ENCODE measurements around the gene ANAPC5.
"Not testable (repeated sequence)": the region's sequence is repeated elsewhere in the genome, so short reads cannot be mapped to it uniquely, and the experiment has no call there.

ANAPC5 gene

DNA sequence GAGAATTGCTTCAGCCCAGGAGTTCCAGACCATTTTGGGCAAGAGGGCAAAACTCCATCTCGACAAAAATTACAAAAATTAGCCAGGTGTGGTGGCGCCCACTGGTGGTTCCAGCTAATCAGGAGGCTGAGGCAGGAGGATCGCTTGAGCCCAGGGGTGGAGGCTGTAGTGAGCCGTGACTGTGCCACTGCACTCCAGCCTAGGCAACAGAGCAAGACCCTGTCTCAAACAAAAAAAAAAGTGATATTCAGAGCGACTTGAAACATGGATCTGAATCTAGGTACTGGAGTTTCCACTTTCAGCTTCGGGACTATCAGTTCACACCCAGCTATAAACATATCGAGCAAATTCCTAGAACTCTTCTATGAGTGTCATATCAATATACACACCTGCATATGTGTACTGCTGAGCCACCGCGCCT is 31.4 kb upstream of the ANAPC5 start:
- TF ChIP-seq, protein P1, sequence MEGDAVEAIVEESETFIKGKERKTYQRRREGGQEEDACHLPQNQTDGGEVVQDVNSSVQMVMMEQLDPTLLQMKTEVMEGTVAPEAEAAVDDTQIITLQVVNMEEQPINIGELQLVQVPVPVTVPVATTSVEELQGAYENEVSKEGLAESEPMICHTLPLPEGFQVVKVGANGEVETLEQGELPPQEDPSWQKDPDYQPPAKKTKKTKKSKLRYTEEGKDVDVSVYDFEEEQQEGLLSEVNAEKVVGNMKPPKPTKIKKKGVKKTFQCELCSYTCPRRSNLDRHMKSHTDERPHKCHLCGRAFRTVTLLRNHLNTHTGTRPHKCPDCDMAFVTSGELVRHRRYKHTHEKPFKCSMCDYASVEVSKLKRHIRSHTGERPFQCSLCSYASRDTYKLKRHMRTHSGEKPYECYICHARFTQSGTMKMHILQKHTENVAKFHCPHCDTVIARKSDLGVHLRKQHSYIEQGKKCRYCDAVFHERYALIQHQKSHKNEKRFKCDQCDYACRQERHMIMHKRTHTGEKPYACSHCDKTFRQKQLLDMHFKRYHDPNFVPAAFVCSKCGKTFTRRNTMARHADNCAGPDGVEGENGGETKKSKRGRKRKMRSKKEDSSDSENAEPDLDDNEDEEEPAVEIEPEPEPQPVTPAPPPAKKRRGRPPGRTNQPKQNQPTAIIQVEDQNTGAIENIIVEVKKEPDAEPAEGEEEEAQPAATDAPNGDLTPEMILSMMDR (IDR thresholded peaks at IDR 0.05), result no peak
- intact Hi-C loops (cut with DNase I; ENCODE audit: low total_unique reads), result no loop called here
- Histone ChIP-seq H3K27me3 (no peaks in the 10 kb centered on the region), H3K36me3 (no peaks in the 10 kb centered on the region), H3K27ac (no peak overlapping the region), H3K4me1 (no peaks in the 10 kb centered on the region), H3K4me3 (no peak overlapping the region), H3K9me3 (no peaks in the 10 kb centered on the region)
- DNase-seq, result no peak

DNA sequence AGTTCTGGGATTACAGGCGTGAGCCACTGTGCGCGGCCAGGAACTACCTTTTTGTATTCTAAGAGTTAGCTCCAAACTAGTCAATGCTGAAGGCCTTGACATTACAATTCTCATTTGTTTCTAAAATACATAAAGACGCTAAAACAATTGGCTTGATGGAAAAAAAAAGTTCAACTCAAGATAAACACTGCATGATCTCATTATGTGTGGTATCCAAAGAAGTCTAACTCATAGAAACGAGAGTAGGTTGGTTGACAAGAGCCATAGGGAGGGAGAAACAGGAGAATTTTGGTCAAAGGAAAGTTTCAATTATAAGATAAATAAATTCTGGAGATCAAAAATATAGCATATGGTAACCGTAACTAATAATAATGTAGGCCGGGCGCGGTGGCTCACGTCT is 27.7 kb upstream of the ANAPC5 start:
- intact Hi-C loops (cut with DNase I; ENCODE audit: low total_unique reads), result no loop called here
- no peak overlapping the region for H3K4me3 ChIP-seq
- no peaks in the 10 kb centered on the region for H3K4me1 ChIP-seq
- H3K27me3 ChIP-seq, result no peaks in the 10 kb centered on the region
- no peak for DNase-seq
- H3K27ac ChIP-seq, result no peak overlapping the region
- H3K9me3 ChIP-seq, result no peaks in the 10 kb centered on the region
- TF ChIP-seq, protein P1 (IDR thresholded peaks at IDR 0.05), result no peak
- H3K36me3 ChIP-seq, result no peaks in the 10 kb centered on the region

- no peaks in the 10 kb centered on the region for H3K4me1 ChIP-seq
- no peak overlapping the region for H3K27ac ChIP-seq
- no peaks in the 10 kb centered on the region for H3K27me3 ChIP-seq
- no peaks in the 10 kb centered on the region for H3K9me3 ChIP-seq
- no peaks in the 10 kb centered on the region for H3K36me3 ChIP-seq
- H3K4me3 ChIP-seq, result no peak overlapping the region
- TF ChIP-seq, protein P1 (IDR thresholded peaks at IDR 0.05), result no peak
- intact Hi-C loops (cut with DNase I; ENCODE audit: low total_unique reads), result no loop called here
- no peak for DNase-seq
Observed at GRCh38 chr12:121378736-121379135, 26.5 kb upstream of the ANAPC5 start.

DNA sequence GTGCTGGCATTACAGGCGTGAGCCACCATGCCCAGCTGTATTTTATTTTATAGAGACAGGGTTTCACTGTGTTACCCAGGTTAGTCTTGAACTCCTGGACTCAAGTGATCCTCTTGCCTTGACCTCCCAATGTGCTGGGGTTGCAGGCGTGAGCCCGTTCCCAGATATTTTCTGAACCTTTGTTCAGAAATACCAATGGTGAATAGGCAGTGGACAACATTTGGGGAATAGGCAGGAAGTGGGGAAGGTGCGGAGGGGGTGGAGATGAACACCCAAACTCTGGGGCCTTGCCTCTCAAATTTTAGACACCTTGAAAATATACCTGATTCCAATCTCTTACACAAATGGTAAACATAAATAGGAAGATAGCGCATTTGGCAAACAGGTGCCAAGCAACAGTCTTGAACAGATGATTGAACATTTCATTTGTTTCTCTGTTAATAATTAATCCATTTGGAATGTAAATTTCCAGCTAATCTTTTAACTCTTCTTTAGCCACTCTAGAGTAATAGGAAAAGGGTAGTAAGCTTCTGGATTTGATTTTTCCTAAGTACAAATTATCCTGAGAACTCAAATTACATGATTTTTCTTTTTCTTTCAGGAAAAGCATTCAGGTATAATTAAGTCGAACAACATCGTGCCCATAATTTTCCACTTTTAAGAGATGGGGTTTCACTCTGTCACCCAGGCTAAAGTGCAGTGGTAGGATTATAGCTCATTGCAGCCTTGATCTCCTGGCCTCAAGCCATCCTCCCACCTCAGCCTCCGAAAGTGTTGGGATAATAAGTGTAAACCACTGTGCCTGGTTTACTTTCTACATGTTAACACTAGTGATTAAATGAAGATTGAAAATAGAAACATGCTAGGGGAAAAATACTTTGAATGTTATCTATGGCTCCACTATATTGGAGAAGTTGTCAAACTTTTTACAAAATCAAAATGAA is 24.8 kb upstream of the ANAPC5 start:
- no peak for DNase-seq
- intact Hi-C loops (cut with DNase I; ENCODE audit: low total_unique reads), result no loop called here
- Histone ChIP-seq H3K4me1 (no peaks in the 10 kb centered on the region), H3K4me3 (no peak overlapping the region), H3K36me3 (no peaks in the 10 kb centered on the region), H3K27me3 (no peaks in the 10 kb centered on the region), H3K27ac (no peak overlapping the region), H3K9me3 (no peaks in the 10 kb centered on the region)
- TF ChIP-seq, protein P1 (IDR thresholded peaks at IDR 0.05), result no peak

GRCh38 chr12:121374945-121375584 is 22.9 kb upstream of the ANAPC5 start:
- H3K27ac ChIP-seq; H3K27me3 ChIP-seq; H3K4me1 ChIP-seq; intact Hi-C loops (cut with DNase I; ENCODE audit: low total_unique reads); H3K9me3 ChIP-seq; H3K36me3 ChIP-seq; H3K4me3 ChIP-seq; DNase-seq: not testable (repeated sequence)

DNA sequence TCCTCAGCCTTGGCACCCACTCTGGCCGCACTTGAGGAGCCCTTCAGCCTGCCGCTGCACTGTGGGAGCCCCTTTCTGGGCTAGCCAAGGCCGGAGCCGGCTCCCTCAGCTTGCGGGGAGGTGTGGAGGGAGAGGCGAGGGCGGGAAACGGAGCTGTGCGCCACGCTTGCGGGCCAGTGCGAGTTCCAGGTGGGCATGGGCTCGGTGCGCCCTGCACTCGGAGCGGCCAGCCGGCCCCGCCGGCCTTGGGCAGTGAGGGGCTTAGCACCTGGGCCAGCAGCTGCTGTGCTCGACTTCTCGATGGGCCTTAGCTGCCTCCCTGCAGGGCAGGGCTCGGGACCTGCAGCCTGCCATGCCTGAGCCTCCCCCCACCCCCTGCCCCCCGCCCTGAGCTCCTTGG is 22.1 kb upstream of the ANAPC5 start:
- H3K4me3 ChIP-seq; H3K9me3 ChIP-seq; H3K4me1 ChIP-seq; DNase-seq; H3K27me3 ChIP-seq; H3K36me3 ChIP-seq; H3K27ac ChIP-seq; intact Hi-C loops (cut with DNase I; ENCODE audit: low total_unique reads): not testable (repeated sequence)

All from tibial artery (tissue), 4 donors.